Right atrium auricular region (tissue), 2 donors: ENCODE data around the gene KIAA0825. TPM values are rescaled to one million over a fixed set of nuclear protein-coding genes. Genes with fewer than 3 reads are reported as not detected.
A peak's percentile ranks its signal among the peaks of the same experiment; 100 is the strongest.

Source experiments
- DNase-seq: peaks from one replicate; pipeline ENCODE4 v3.0.0-alpha.2; 2019; ENCODE audit warnings: low spot score
- H3K27ac ChIP-seq, 2 donors: fragments of 200-600 bp; sonication (generic); 1 replicate in 1 of 2; 2 replicates in 1 of 2; pipeline ENCODE4 v1.5.1; 2016 to 2019
- H3K27me3 ChIP-seq, 2 donors: fragments of 200-600 bp; sonication (generic); one replicate each; pipeline versions ENCODE4 v1.5.1 to v1.6.0; 2017 to 2019
- H3K36me3 ChIP-seq: fragments of 200-600 bp; sonication (generic); one replicate; pipeline ENCODE4 v1.5.1; 2016
- H3K4me1 ChIP-seq, 2 donors: fragments of 200-600 bp; sonication (generic); one replicate each; pipeline versions ENCODE4 v1.5.1 to v1.6.0; 2017 to 2019
- H3K4me3 ChIP-seq, 2 donors: fragments of 200-600 bp; sonication (generic); 1 replicate in 1 of 2; 2 replicates in 1 of 2; pipeline ENCODE4 v1.5.1; 2017 to 2019; ENCODE audit warnings: mild to moderate bottlenecking in 1 of 2, moderate library complexity in 1 of 2
- H3K9me3 ChIP-seq, 2 donors: fragments of 200-600 bp; sonication (generic); one replicate each; pipeline ENCODE4 v1.5.1; 2019
- total RNA-seq, 2 donors: library from RNA; depleted of rRNA; stranded (reverse); fragments of >200 nt; gene quantifications; one replicate each; pipeline ENCODE4 v1.1.0, GENCODE V29; 2016
- TF ChIP-seq, protein P1 (sequence below), 2 donors: fragments of 200-600 bp; sonication (generic); IDR thresholded peaks; one replicate each; pipeline ENCODE4 v1.5.1; 2019; ENCODE audit warnings: antibody characterized with exemption in 2 of 2

Gene KIAA0825
- total RNA-seq: 1 to 10 TPM; 2.4 to 4.3 TPM

DNA sequence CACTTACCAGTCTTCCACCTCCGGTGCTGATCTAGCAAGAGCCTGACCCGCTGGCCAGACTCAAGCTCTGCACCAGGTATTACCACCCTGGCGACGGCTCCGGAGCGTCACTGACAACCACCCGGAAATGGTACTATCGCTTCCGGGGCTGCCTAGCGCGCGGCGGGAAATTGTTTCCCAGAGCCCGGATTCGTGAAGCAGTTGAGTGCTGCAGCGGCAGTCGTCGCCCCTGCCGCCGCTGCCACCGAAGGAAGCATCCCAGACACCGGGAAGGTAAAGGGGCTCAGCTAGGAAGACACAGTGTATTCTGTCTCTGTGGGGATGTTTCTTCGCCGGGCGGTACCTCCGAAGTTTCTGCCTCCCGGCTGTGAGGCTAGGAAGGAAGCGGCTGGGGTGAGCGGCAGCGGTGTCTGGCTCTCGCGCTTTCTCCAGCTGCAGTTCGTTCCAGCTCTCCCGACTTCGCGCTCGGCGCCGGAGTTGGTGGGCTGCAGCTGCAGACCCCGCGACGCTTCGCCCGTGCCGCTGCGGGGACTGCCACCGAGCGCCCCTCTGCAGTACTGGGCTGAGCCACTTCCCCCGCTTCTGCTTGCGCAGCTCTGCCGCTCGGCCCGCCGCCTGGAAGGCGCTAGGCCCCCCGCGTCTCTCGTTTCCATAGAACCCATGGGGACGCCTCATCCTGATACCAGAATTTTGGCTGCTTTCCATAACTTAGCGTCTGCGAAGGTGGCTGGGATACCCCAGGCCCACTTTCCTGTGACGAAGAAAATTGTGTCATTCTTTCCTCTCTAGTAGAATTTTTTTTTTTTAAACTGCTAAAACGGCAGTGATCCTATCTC, at the start of gene KIAA0825, which contains the start of gene SLF1:
TSS of gene KIAA0825 (minus strand) at position 112 of the 836 bp plus-strand sequence. CDS start 81,478 bp downstream, outside the sequence.
TSS of gene SLF1 (plus strand) at position 177 of the 836 bp plus-strand sequence. CDS start 10,142 bp downstream, outside the sequence.
- H3K27ac ChIP-seq: peak within 1 kb of the TSS; percentile 65 to 85
- TF ChIP-seq, protein P1, sequence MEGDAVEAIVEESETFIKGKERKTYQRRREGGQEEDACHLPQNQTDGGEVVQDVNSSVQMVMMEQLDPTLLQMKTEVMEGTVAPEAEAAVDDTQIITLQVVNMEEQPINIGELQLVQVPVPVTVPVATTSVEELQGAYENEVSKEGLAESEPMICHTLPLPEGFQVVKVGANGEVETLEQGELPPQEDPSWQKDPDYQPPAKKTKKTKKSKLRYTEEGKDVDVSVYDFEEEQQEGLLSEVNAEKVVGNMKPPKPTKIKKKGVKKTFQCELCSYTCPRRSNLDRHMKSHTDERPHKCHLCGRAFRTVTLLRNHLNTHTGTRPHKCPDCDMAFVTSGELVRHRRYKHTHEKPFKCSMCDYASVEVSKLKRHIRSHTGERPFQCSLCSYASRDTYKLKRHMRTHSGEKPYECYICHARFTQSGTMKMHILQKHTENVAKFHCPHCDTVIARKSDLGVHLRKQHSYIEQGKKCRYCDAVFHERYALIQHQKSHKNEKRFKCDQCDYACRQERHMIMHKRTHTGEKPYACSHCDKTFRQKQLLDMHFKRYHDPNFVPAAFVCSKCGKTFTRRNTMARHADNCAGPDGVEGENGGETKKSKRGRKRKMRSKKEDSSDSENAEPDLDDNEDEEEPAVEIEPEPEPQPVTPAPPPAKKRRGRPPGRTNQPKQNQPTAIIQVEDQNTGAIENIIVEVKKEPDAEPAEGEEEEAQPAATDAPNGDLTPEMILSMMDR (IDR thresholded peaks at IDR 0.05): no peak
- no peaks in the 10 kb centered on the region for H3K9me3 ChIP-seq
- H3K4me1 ChIP-seq: peaks cover 0 to 24% of the 10 kb centered on the region in 2 donors
- no peaks in the 10 kb centered on the region for H3K36me3 ChIP-seq
- DNase-seq: peak; percentile 86
- no peaks in the 10 kb centered on the region for H3K27me3 ChIP-seq
- H3K4me3 ChIP-seq: peak within 1 kb of the TSS; percentile 79 to 80

- H3K36me3 ChIP-seq: no peaks in the 10 kb centered on the region
- H3K9me3 ChIP-seq: no peaks in the 10 kb centered on the region
- no peaks in the 10 kb centered on the region for H3K4me1 ChIP-seq
- H3K4me3 ChIP-seq: no peak overlapping the region
- TF ChIP-seq, protein P1 (IDR thresholded peaks at IDR 0.05): no peak
- no peaks in the 10 kb centered on the region for H3K27me3 ChIP-seq
- no peak for DNase-seq
- no peak overlapping the region for H3K27ac ChIP-seq
Measured at GRCh38 chr5:94667937-94668336, 49.5 kb upstream of the KIAA0825 start.

- no peaks in the 10 kb centered on the region for H3K36me3 ChIP-seq
- no peak overlapping the region for H3K27ac ChIP-seq
- no peaks in the 10 kb centered on the region for H3K4me1 ChIP-seq
- DNase-seq: no peak
- no peak overlapping the region for H3K4me3 ChIP-seq
- H3K27me3 ChIP-seq: no peaks in the 10 kb centered on the region
- peaks cover 0 to 15% of the 10 kb centered on the region in 2 donors for H3K9me3 ChIP-seq
- TF ChIP-seq, protein P1 (IDR thresholded peaks at IDR 0.05): no peak
Measured at GRCh38 chr5:94661086-94661485, 42.7 kb upstream of the KIAA0825 start.

GRCh38 chr5:94660506-94660905, 42.1 kb upstream of the KIAA0825 start:
- Histone ChIP-seq H3K36me3 (no peaks in the 10 kb centered on the region), H3K27me3 (no peaks in the 10 kb centered on the region), H3K4me1 (no peaks in the 10 kb centered on the region), H3K4me3 (no peak overlapping the region), H3K9me3 (peaks cover 0 to 20% of the 10 kb centered on the region in 2 donors), H3K27ac (no peak overlapping the region)
- TF ChIP-seq, protein P1 (IDR thresholded peaks at IDR 0.05): no peak
- no peak for DNase-seq

- H3K4me3 ChIP-seq: no peak overlapping the region
- DNase-seq: no peak
- TF ChIP-seq, protein P1 (IDR thresholded peaks at IDR 0.05): no peak
- no peaks in the 10 kb centered on the region for H3K36me3 ChIP-seq
- H3K27me3 ChIP-seq: no peaks in the 10 kb centered on the region
- no peaks in the 10 kb centered on the region for H3K4me1 ChIP-seq
- H3K9me3 ChIP-seq: peaks cover 0 to 32% of the 10 kb centered on the region in 2 donors
- H3K27ac ChIP-seq: no peak overlapping the region
Measured at GRCh38 chr5:94658272-94658671, 39.9 kb upstream of the KIAA0825 start.
